NCI-H2107 treated with DMSO at 0.1 percent for 48 hours (cell line): ENCODE results near the gene NELL1.

Experiments used
- DNase-seq: peaks from one replicate; lab custom pipeline; 2025; ENCODE audit not compliant: unreplicated experiment; lab: John Stamatoyannopoulos, UW

Gene NELL1

GRCh38 chr11:21541187-21541751 lies 871.9 kb downstream of the NELL1 start:
- DNase-seq, result no peak

DNA sequence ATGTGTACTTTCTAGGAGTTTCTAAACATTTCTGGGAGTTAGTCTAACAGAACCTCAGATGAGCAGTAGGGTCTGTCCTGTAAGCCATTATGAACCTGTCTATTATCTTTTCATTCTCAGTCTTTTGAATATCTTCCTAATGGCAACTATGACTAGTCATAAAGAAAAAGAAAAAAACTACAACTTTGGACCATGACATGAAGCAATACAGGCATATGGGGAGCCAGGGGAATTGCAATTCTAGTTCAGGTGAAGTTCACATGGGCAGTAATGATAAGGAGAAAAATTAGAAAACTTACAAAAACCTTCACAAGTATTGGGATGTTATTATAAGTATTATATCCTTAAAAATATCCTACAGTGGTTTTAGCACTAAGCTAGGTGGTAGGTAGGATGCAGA lies 874.5 kb downstream of the NELL1 start:
- no peak for DNase-seq

- no peak for DNase-seq
These were observed 876.3 kb downstream of the NELL1 start for GRCh38 chr11:21545699-21546098.

DNA sequence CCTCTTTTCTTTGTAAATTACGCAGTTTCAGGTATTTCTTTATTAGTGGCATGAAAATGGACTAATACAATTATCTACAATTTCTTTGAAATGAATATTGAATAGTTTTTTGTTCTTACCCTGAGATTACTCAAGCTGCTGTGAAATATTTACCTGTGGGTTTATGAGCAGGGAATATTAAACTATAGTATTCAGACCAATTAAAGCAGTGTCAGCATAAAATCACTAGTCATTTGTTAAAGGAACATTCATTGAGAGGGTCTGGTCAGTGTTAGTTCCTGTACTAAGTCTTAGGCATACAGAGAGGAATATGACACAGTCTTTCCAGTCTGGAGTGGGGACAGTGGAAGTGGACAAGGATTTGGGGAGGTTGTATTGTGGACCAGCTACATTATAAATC lies 877.3 kb downstream of the NELL1 start:
- DNase-seq, result no peak

DNA sequence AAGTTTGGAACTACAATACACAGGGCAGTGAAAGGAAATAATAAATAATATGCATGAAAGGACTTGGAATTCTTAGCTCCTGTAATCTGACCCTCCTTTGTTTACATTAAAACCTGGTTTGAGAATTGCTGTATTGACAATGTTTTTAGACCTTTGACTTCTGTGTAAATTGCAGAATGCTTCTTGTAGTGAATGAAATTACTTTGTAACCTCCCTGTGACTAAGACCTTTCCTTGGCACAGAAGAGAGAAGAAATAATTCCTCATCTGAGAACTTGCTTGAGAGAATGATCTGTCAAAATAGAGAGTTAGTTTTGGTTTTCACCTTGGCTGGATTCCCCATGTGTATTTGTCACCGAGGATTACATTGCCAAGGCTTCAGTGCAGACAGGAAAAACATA lies 883.5 kb downstream of the NELL1 start:
- peak; percentile 2 for DNase-seq

DNA sequence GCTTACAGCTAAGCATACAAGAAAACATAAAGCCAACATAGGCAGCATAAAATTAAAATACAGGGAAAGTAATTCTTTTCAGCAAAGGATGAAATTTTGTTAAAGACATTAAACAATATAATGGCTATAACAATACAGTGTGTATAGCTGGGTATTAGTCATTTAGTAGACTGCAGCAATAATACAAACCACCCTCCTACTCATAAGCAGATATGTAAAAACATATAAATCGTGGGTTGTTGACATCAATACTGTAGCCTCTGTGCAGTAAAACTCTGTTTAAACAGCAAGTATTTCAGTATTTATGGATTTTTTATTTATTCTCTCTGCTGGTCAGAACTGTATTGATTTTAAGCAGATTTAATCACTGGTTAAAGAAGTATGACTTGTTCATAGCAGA lies 884.4 kb downstream of the NELL1 start:
- no peak for DNase-seq

DNA sequence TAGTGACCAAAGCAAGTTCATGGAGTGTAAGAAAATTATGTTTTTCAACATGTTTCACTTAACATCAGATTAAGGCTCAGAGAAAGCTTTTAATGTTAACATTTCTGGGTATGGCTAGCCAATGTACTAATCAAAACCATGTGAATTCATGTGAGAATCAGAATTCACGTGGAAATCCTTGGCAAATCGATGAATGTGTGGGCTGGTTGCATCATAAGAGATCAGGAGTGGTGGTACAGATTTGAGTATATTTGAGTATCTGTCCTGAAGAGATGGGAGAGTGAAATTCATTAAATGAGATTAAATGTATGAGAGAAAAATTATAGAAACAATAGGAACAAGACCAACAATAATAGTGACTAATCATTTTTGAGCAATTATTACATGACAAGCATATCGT lies 884.9 kb downstream of the NELL1 start:
- DNase-seq, result no peak

DNA sequence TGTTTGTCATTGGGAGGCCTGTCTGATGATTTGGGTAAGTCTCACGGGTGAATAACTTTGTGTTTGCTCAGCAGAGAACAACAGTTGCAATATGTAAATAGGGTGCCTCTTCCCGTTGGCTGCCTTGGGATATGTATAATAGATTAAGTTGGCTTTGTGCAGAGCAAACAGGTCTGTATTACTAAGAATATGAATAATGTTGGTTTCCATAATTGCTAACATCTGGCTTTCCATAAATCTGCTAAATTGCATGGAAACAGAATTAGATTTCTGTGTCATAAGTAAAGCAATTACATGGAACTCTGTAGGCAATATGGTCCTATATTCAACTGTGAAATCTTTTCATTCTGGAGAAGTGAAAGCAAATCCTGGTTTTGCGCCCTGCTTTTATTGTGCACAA lies 887.5 kb downstream of the NELL1 start:
- DNase-seq, result no peak

DNA sequence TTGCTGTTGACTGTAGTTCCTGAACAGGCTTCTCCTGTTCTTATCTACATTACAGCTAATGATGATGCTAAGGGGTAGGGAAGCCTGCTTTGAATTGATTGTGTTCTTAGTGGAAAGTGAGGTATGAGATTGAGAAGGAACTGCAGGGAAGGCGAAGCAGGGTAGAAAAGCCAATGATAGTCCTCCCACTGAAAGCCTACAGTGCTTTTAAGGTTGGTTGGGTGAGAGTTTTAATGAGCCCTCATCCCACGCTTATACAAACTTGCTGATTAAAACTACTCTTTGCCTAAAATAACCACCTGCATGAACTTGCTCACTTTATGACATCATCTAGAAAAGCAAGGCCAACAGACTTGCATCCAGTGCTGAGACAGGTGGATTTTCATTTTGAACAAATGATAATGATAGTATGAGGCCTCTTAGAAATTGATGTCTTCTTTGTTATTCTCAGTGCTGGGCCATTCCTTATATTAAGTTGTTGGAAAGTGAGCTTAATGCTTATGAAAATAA lies 891.1 kb downstream of the NELL1 start:
- DNase-seq, result no peak

GRCh38 chr11:21561581-21561980 lies 892.2 kb downstream of the NELL1 start:
- no peak for DNase-seq

- DNase-seq, result no peak
These were observed 894.7 kb downstream of the NELL1 start for GRCh38 chr11:21564095-21564494.

GRCh38 chr11:21564833-21565682 lies 895.7 kb downstream of the NELL1 start:
- no peak for DNase-seq

GRCh38 chr11:21566521-21567117 lies 897.2 kb downstream of the NELL1 start:
- no peak for DNase-seq

GRCh38 chr11:21567645-21568290 lies 898.4 kb downstream of the NELL1 start:
- no peak for DNase-seq

- no peak for DNase-seq
These were observed 902.8 kb downstream of the NELL1 start for GRCh38 chr11:21572210-21572609.

GRCh38 chr11:21582791-21583190 lies 913.4 kb downstream of the NELL1 start:
- no peak for DNase-seq

GRCh38 chr11:21588754-21589153 lies 919.4 kb downstream of the NELL1 start:
- no peak for DNase-seq

- DNase-seq, result no peak
These were observed 933.3 kb downstream of the NELL1 start for GRCh38 chr11:21602699-21603098.

GRCh38 chr11:21603886-21604285 lies 934.5 kb downstream of the NELL1 start:
- DNase-seq, result peak; percentile 7

GRCh38 chr11:21604564-21604963 lies 935.2 kb downstream of the NELL1 start:
- no peak for DNase-seq

- no peak for DNase-seq
These were observed 942.9 kb downstream of the NELL1 start for GRCh38 chr11:21612326-21612725.

DNA sequence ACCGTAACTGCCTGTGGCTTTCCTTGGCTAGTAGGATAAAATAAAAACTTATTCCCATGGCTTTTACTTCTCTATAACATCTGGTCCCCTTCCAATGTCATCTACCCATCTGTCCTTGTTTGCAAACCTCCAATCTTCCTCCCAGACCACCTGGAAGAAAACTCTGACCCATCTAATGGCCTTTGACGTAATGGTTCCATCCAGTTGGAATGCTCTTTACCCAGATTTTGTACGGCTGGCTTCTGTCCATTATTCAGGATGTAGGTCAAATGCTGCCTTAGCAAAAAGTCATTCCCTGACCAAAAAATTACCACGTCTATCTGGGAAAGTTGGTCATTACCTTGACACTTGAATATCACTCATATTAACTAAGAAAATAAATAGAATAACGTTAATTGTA lies 945.6 kb downstream of the NELL1 start:
- DNase-seq, result no peak
